Activated effector memory CD4-positive, alpha-beta T cell treated with anti-CD3 and anti-CD28 coated beads, Interleukin-2, amount 50 U/mL, for 16 hours (primary cell): ENCODE measurements around the gene PDE4D.
"Not testable (repeated sequence)": the region's sequence is repeated elsewhere in the genome, so short reads cannot be mapped to it uniquely, and the experiment has no call there.

Experiments used
- DNase-seq: peaks from one replicate; pipeline ENCODE4 v3.0.0-alpha.2; 2020

Gene PDE4D

DNA sequence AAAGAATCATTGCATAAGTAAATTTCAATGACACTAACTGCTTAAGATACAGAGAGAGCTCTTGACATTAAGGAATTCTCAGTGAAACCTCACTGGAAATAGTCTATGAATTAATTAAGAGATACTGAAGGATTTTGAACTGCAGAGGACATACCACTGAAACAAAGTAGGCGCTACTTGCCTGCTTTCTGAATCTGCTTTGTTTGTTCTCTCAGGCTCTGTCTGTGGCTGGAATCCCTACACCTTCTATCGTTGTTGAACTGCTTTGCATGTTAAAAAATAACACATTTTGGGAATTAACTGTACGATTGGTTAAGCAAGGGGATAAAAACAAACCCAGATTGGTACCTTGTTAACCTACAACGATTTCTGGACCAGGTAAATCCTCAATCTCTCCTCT is 435.2 kb downstream of the PDE4D start:
- DNase-seq = no peak

DNA sequence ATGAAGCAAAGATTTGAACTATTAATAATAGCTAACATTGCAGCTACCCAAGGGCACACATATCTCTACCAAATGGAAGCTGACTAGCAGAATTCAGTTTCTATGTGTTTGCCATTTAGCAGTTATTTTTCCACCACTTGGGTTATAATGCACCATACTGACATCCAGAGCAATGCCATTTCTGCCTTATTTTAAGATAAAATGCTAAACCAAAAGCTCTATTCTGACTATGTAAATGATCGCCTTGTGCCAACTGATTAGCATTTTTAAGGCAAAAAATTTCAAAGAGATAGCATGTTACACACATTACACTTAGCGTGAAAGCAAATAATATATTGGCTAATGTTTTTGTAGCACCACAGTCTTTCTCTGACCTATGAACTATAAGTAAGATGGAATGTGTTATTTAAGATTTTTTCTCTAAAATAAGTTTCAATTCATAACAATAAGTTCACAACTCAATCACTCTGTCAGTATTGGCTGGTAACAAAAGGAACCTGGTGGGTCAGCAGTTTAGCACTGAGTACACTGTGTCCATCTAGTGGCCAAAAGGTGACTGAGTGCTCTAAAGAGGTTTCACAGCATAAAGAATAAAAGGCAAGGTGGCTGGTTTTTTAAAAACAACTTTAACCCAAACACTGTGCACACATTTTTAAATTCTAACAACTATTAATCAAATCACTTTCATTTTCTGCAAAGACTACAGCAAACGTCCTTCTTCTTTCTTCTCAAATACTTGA is 443.5 kb downstream of the PDE4D start:
- DNase-seq = no peak

DNA sequence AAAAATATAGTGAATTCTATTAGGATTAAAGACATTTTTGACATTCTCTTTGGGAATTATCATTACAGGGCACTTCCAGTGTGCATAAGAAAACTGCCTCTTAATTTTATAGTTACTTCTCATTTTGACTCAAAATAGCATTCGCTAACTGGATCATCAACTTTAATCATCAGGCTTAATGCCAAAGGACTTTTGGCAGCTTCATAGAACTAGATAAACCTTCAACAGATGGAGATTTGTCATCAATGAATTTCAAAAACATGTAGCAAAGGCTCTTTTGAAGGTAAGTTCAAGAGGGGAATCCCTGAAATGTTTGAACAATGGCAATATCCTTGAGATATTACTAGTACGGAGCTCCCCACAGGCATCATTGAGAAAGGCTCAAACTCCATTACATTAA is 447.2 kb downstream of the PDE4D start:
- no peak for DNase-seq

GRCh38 chr5:59445741-59446140 is 447.8 kb downstream of the PDE4D start:
- DNase-seq = no peak

- no peak for DNase-seq
These were observed 454.2 kb downstream of the PDE4D start for GRCh38 chr5:59439303-59439702.

DNA sequence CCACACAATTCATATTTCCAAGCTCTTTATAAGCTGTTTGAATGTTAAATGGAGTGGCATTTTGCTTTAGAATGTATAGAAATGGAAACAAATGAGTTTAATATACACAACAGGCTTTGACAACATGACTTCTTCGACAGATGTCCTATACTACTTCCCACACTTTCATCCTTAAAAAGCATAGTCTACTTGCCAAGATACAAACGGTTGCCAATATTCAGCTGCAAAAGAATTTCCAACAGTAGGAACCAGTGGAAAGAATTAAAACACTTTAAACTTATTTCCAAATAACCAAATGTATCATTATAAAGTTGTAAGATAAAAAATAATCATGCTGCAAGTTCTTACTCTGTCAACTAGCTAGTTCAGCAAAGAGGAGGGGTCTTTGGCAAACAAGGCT is 456.4 kb downstream of the PDE4D start:
- no peak for DNase-seq

DNA sequence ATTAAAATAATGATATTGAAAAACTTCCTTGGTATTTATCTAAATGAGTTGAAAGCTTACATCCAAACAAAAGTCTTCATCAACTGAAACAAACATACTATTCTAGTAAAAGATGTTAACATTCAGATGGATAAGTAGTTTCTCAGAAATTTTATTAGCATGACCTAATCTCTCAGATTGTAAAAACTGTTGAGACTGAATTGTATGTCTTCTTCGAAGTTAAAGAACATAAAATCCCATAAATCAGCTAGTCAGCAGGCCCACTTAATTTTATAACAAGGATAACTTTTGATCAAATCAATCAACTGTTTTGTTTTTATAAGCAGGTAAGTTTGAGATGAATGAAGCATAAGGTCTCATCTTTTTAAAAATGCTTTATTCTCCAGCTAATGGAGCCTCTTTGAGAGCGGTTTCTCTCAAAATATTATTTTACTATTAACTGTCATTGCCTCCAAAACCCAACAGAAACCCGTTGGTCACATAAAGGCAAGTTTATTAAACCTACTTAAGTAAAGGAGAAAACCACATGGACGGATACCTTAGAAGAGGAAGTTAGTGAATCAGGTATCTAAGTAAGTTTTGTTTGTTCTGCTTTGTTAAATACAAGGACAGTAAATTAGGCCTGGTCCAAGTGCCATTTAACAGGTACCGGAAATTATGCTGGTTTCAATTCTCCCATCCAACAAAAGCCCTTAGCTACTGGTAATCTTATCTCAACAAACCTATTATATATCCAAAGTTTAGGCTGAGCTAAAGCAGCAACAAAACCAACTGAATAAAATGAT is 457.0 kb downstream of the PDE4D start:
- DNase-seq = no peak

DNA sequence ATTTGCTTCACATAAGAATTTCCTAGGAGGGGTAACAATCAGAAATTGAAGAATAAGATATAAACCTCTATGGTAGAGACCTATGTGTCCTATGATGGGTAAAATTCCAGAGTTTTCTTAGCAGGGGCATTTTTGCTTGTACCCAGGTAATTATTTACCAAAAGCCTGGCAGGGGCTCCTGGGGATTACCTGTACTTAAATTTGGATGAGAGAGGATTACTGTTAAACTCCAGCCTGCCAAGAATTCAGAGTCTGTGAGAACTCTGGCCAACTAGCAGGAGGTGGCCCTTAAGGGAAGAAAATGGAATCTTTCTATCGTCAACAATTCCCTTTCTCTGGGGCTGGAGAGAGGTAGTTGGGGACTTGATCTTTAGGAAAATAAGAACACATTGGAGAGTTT is 460.4 kb downstream of the PDE4D start:
- DNase-seq = no peak

- DNase-seq = no peak
These were observed 463.4 kb downstream of the PDE4D start for GRCh38 chr5:59430066-59430685.

DNA sequence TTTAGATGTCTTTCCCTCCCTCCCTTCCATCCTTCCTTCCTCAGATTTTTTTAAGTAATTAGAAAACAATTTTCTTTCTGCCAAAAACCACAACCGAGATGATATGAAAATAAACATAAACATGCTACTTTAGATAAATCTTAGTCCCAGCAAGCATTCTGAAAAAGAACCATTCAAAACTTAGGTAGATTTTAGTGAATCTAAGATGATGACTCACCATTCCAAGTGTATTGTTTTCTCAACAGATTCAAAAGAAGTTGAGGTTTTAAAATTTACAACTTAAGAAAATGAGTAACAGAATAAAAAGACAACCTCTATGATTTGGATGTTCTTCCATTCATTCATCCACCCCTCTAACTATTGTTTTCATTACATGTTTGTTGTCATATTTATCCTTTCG is 465.1 kb downstream of the PDE4D start:
- no peak for DNase-seq

GRCh38 chr5:59424515-59424914 is 469.0 kb downstream of the PDE4D start:
- DNase-seq = no peak

DNA sequence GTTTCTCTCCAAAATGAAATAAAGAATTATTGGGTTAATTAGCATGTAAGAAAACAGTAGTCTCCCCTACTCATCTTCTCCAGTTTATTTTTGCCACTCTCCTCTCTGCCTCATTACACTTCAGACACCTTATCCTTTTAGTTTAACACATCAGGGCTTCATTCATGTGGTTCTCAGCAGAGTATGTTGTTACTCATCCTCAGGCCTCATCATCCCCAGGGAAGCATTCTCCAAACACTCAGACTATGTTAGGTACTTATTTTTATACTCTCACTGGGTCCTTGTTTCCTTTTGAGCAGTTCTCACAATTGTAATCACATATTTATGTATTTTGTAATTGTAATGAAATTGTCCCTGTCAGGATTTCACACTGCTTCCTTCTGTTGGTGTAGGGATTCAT is 470.5 kb downstream of the PDE4D start:
- no peak for DNase-seq

DNA sequence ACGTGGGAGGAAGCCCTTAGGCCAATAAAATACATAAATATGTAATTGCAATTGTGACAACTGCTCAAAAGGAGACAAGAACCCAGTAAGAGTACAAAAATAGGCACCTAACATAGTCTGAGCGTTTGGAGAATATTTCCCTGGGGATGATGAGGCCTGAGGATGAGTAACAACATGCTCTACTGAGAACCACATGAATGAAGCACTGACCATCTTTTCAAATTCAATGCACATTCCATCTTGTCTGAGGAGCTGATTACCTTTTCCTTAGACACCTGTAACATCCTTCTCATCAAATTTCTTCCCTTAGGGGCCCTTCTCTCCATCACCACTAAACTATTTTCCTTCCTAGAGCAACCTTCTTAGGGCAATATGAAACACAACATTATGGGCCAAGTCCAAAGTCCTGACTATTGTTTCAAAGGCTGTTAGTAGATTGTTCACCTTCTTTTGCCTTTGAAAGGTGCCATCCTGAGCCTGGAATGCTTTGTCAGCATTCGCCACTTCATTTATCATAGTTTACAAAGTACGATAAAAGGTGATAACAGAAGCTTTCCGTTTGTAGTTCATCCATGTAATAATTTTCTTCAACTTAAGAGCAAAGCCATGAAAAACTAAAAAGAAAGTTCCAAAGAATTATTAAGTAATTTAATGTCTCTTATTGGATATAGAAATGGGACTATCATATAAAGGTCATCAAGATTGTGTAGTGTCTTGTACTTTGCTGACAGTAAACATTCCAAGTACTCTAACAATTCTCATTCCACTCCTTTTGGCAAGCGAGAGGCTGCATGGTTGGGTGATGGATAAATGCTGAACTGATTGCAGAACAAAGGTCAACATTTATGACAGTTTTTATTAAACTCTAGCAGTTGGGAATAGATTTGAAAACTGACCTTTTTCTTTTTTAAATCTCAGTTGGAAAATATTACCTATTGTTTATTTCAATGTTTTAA is 471.3 kb downstream of the PDE4D start:
- no peak for DNase-seq

DNA sequence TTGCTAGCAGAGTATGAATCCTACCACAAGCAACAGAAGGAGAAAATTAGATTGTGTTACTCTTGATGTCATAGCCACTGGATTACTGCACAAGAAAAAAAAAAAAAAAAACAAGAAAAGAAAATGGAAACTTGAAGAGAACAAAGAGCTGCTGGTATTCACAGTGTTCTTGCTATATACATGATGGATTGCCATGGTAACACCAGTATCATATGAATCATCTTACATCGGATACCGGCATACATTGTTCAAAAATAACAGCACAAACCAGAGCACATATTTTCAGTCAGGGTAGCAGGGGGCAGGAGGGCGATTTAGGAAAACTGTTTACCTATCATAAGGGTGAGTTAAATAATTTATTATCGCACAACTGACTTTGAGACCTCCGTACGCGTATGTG is 472.9 kb downstream of the PDE4D start:
- no peak for DNase-seq

GRCh38 chr5:59418808-59419207 is 474.7 kb downstream of the PDE4D start:
- DNase-seq = no peak

GRCh38 chr5:59416451-59416850 is 477.1 kb downstream of the PDE4D start:
- DNase-seq = no peak

GRCh38 chr5:59416026-59416425 is 477.5 kb downstream of the PDE4D start:
- no peak for DNase-seq

DNA sequence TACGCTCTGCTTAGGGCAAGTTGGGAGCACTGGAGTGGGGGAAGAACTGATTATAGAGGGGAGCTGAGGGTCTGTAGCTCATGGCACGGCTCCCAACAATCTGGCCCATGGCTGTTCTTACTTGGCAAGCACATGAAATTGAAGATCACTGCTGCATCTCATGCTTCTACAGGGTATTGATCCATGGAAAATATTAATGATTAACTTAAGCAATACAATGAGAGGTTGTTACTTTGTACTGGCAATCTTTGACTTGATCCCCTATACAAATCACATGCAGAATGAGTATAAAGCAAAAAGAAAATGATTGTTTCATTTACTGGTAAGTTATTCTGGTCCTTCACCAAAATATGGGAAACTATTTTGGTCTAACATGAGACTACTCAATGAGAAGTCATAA is 481.1 kb downstream of the PDE4D start:
- no peak for DNase-seq

- not testable (repeated sequence) for DNase-seq
These were observed 484.5 kb downstream of the PDE4D start for GRCh38 chr5:59408997-59409396.

- DNase-seq = no peak
These were observed 485.6 kb downstream of the PDE4D start for GRCh38 chr5:59407967-59408366.

DNA sequence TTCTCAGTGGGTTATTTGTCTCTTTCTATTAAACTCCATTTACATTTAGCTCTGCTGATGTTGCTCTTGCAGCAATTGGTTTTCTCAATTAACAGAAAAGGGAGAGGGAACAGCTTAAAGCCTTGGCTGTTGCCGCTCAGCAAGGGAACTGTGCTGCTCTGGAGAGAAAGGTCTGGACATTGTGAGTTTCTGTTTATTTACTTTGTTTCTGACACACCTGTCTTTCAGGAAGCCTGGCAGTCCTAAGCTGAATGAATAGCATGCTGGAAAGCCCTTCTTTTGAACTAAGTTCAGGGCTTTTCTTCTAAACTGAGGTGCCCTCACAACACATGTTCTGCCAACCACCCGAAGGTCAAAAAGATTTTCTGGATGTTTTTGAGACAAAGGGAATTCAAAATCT is 491.9 kb downstream of the PDE4D start:
- no peak for DNase-seq

DNA sequence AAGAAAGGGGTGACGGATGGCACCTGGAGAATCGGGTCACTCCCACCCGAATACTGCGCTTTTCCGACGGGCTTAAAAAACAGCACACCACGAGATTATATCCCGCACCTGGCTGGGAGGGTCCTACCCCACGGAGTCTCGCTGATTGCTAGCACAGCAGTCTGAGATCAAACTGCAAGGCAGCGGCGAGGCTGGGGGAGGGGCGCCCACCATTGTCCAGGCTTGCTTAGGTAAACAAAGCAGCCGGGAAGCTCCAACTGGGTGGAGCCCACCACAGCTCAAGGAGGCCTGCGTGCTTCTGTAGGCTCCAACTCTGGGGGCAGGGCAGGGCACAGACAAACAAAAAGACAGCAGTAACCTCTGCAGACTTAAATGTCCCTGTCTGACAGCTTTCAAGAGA is 498.6 kb downstream of the PDE4D start:
- not testable (repeated sequence) for DNase-seq
